ENCODE measurements around the gene GP1BB. TPM values are rescaled to one million over a fixed set of nuclear protein-coding genes. Genes with fewer than 3 reads are reported as not detected.

Gene GP1BB
- total and polyA plus RNA-seq, 2 donors (not counting 3 experiments of a cell fraction or from before 2014, with no cell fraction given), result 1.7 to 6.2 TPM

DNA sequence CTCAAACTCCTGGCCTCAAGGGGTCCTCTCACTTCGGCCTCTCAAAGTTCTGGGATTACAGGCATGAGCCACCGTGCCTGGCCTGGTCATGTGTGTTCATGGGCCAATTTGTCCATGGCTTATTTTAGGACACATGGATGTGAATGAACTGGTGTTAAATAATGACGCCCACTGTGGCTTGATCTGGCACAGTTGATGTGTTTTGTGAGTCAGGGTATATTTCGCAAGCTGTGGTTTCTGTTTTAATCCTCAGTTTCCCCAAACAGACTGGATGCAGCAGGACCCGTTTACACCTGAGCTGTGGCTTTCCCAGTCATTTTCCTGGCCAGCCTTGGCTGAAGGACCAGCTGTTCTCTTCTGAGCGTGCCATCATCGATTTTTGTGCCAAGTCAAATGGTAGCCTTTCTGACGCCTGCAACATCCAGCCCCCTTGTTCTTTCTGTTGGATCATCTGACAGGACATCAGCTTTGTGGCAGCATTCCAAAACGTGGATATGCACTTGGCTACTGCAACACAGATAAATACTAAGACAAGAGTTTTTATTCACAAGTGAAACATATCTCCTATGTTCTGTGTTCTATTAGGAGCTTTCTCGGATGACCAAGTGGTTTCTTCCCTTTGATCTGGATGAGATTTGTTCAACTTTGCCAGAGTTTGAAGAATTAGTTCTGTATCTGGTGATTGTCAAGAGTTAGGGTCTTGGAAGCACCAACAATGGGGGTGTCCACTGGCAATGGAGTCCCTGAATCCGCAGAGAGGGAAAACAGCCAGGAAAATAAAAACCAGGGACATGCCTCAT, 49.0 kb upstream of the GP1BB start:
- Histone ChIP-seq H3K4me1 (ENCODE audit: control insufficient read depth, extremely low read depth, insufficient read depth, low read length) (no peaks in the 10 kb centered on the region), H3K4me3 (replicated peaks in 1 of 3; ENCODE audit: insufficient read depth in 1 of 3, low read depth in 1 of 3, low read length in 3 of 3) (no peak overlapping the region), H3K27me3 (ENCODE audit: control insufficient read depth in 2 of 2, insufficient read depth in 2 of 2, low read length in 2 of 2) (peaks cover 2 to 7% of the 10 kb centered on the region in 2 experiments), H2AFZ (ENCODE audit: low read depth, low read length) (no peak overlapping the region), H3K9ac (replicated peaks; ENCODE audit: extremely low read depth, insufficient read depth, low read length) (no peak overlapping the region), H3K79me2 (ENCODE audit: control insufficient read depth, insufficient read depth, low read length) (no peaks in the 10 kb centered on the region), H3K4me2 (ENCODE audit: insufficient read depth, low read length) (no peak overlapping the region), H3K27ac (ENCODE audit: insufficient read depth, low read depth, low read length) (no peak overlapping the region), H3K9me1 (replicated peaks; ENCODE audit: control insufficient read depth, extremely low read depth, insufficient read depth, low read length) (no peaks in the 10 kb centered on the region), H4K20me1 (replicated peaks; ENCODE audit: control insufficient read depth, extremely low read depth, insufficient read depth, low read length) (no peaks in the 10 kb centered on the region), H3K36me3 (ENCODE audit: control insufficient read depth in 2 of 2, extremely low read depth in 1 of 2, insufficient read depth in 2 of 2, low read length in 2 of 2) (no peaks in the 10 kb centered on the region), H3K9me3 (replicated peaks; ENCODE audit: control insufficient read depth, insufficient read depth, low read length) (no peaks in the 10 kb centered on the region)
- no peak for TF ChIP-seq MAX (IDR thresholded peaks at IDR 0.05; ENCODE audit: insufficient read depth, insufficient read length)
- TF ChIP-seq EZH2 (IDR thresholded peaks at IDR 0.05; ENCODE audit: borderline replicate concordance, low read depth, low read length, severe bottlenecking), result no peak
- no peak for TF ChIP-seq POLR2A (IDR thresholded peaks at IDR 0.05; ENCODE audit: low read depth, low read length)
- POLR2A ChIA-PET, result no interaction called here
- DNase-seq (ENCODE audit: low read depth, low spot score) (no peak), FAIRE-seq (no peak)
- CTCF ChIA-PET, result no interaction called here
- BruUV-seq (replicated peaks), result no TSS peak
- dilution Hi-C loops (cut with MboI; ENCODE audit: extremely low pct_ligation_motif_present, low sequenced_read_pairs) (no loop called here), intact Hi-C loops (cut with micrococcal nuclease) (no loop called here)

GRCh38 chr22:19674929-19675253, 48.4 kb upstream of the GP1BB start:
- Histone ChIP-seq H3K36me3 (ENCODE audit: control insufficient read depth in 2 of 2, extremely low read depth in 1 of 2, insufficient read depth in 2 of 2, low read length in 2 of 2) (no peaks in the 10 kb centered on the region), H3K27ac (ENCODE audit: insufficient read depth, low read depth, low read length) (no peak overlapping the region), H3K9me1 (replicated peaks; ENCODE audit: control insufficient read depth, extremely low read depth, insufficient read depth, low read length) (no peaks in the 10 kb centered on the region), H3K79me2 (ENCODE audit: control insufficient read depth, insufficient read depth, low read length) (no peaks in the 10 kb centered on the region), H4K20me1 (replicated peaks; ENCODE audit: control insufficient read depth, extremely low read depth, insufficient read depth, low read length) (no peaks in the 10 kb centered on the region), H2AFZ (ENCODE audit: low read depth, low read length) (no peak overlapping the region), H3K27me3 (ENCODE audit: control insufficient read depth in 2 of 2, insufficient read depth in 2 of 2, low read length in 2 of 2) (peaks cover 2 to 7% of the 10 kb centered on the region in 2 experiments), H3K4me3 (replicated peaks in 1 of 3; ENCODE audit: insufficient read depth in 1 of 3, low read depth in 1 of 3, low read length in 3 of 3) (no peak overlapping the region), H3K4me2 (ENCODE audit: insufficient read depth, low read length) (no peak overlapping the region), H3K4me1 (ENCODE audit: control insufficient read depth, extremely low read depth, insufficient read depth, low read length) (no peaks in the 10 kb centered on the region), H3K9ac (replicated peaks; ENCODE audit: extremely low read depth, insufficient read depth, low read length) (no peak overlapping the region), H3K9me3 (replicated peaks; ENCODE audit: control insufficient read depth, insufficient read depth, low read length) (no peaks in the 10 kb centered on the region)
- dilution Hi-C loops (cut with MboI; ENCODE audit: extremely low pct_ligation_motif_present, low sequenced_read_pairs), result no loop called here
- ChIA-PET CTCF (no interaction called here), POLR2A (no interaction called here)
- BruUV-seq (replicated peaks), result no TSS peak
- TF ChIP-seq MYC (IDR thresholded peaks at IDR 0.05; ENCODE audit: low read depth, low read length) (no peak), GATA2 (IDR thresholded peaks at IDR 0.05; ENCODE audit: insufficient read depth, insufficient read length, low read depth, low read length) (no peak), EZH2 (IDR thresholded peaks at IDR 0.05; ENCODE audit: borderline replicate concordance, low read depth, low read length, severe bottlenecking) (no peak)
- intact Hi-C loops (cut with micrococcal nuclease), result no loop called here
- no peak for FAIRE-seq
- no peak for DNase-seq (ENCODE audit: low read depth, low spot score)

All from endothelial cell of umbilical vein (primary cell).